H1 (cell line): ENCODE data around the gene COL5A1. TPM values are rescaled to one million over a fixed set of nuclear protein-coding genes. Genes with fewer than 3 reads are reported as not detected.

Experiments used
- CTCF ChIA-PET: fragments of 300-600 bp; sonication (Branson Sonifier 250); formaldehyde crosslinking; loops from one replicate; lab custom pipeline; 2021; ENCODE audit not compliant: partially characterized antibody; lab: Charles Lee
- POLR2A ChIA-PET: fragments of 300-600 bp; sonication (Branson Sonifier 250); formaldehyde crosslinking; loops from one replicate; lab custom pipeline; 2021; ENCODE audit warnings: inconsistent platforms; ENCODE audit not compliant: partially characterized antibody; lab: Charles Lee
- DNase-seq, 2 experiments: peaks; one replicate each; pipeline versions ENCODE4 v3.0.0 to v3.0.0-alpha.2; 2010 to 2022; ENCODE audit warnings: low spot score in 2 of 2, low read depth in 1 of 2, mixed read lengths in 1 of 2
- FAIRE-seq: peaks from 2 replicates; lab custom pipeline; 2011; peaks lifted over from hg19 to GRCh38; lab: Jason Lieb, UNC
- H2AFZ ChIP-seq: 2 replicates; pipeline ENCODE4 v1.8.1; 2012; ENCODE audit warnings: low read length, inconsistent platforms
- H2AK5ac ChIP-seq: 2 replicates; pipeline ENCODE4 v1.6.1; 2013; ENCODE audit warnings: low read depth, low read length
- H2BK120ac ChIP-seq: replicated peaks from 2 replicates; pipeline ENCODE3; 2013; ENCODE audit warnings: low read depth, low read length, inconsistent platforms
- H2BK12ac ChIP-seq: 2 replicates; pipeline ENCODE4 v1.6.1; 2013; ENCODE audit warnings: low read depth, low read length
- H2BK15ac ChIP-seq: 2 replicates; pipeline ENCODE4 v1.6.1; 2013; ENCODE audit warnings: low read length
- H2BK20ac ChIP-seq: 2 replicates; pipeline ENCODE4 v1.6.1; 2013; ENCODE audit warnings: low read length
- H2BK5ac ChIP-seq: 2 replicates; pipeline ENCODE4 v1.6.1; 2013; ENCODE audit warnings: low read depth, low read length
- H3K14ac ChIP-seq: 2 replicates; pipeline ENCODE4 v1.6.1; 2013; ENCODE audit warnings: inconsistent platforms; ENCODE audit not compliant: insufficient read length
- H3K18ac ChIP-seq: 2 replicates; pipeline ENCODE4 v1.6.1; 2013; ENCODE audit warnings: low read length; ENCODE audit errors: extremely low read depth
- H3K23ac ChIP-seq: 2 replicates; pipeline ENCODE4 v1.6.1; 2013; ENCODE audit warnings: inconsistent platforms; ENCODE audit not compliant: insufficient read length
- H3K23me2 ChIP-seq: 2 replicates; pipeline ENCODE4 v1.6.1; 2013; ENCODE audit warnings: low read depth, low read length
- H3K27ac ChIP-seq: 2 replicates; pipeline ENCODE4 v1.6.1; 2011; ENCODE audit warnings: low read depth, low read length, inconsistent platforms
- H3K27me3 ChIP-seq, 4 experiments: replicated peaks in 1 of 4; 1 replicate in 1 of 4; 2 replicates in 3 of 4; pipeline versions ENCODE4 v1.6.1 to v1.8.1; 2011 to 2013; ENCODE audit warnings: low read length in 3 of 4, mild to moderate bottlenecking in 3 of 4, inconsistent platforms in 2 of 4, mixed read lengths in 2 of 4, moderate library complexity in 1 of 4; ENCODE audit not compliant: control insufficient read depth in 3 of 4, insufficient read depth in 3 of 4; ENCODE audit errors: extremely low read depth in 1 of 4
- H3K36me3 ChIP-seq, 4 experiments: 2 replicates each; pipeline versions ENCODE4 v1.6.1 to v1.8.1; 2011 to 2013; ENCODE audit warnings: mild to moderate bottlenecking in 4 of 4, low read length in 3 of 4, moderate library complexity in 2 of 4, control low read depth in 1 of 4, inconsistent platforms in 1 of 4; ENCODE audit not compliant: insufficient read depth in 4 of 4, control insufficient read depth in 2 of 4
- H3K4ac ChIP-seq: replicated peaks from 2 replicates; pipeline ENCODE3; 2013; ENCODE audit warnings: low read length, low read depth, mixed read lengths, inconsistent platforms; ENCODE audit not compliant: insufficient read length
- H3K4me1 ChIP-seq, 4 experiments: replicated peaks in 1 of 4; 1 replicate in 1 of 4; 2 replicates in 3 of 4; pipeline versions ENCODE4 v1.6.1 to v1.8.1; 2011 to 2013; ENCODE audit warnings: low read length in 3 of 4, inconsistent platforms in 2 of 4, mixed read lengths in 1 of 4; ENCODE audit not compliant: insufficient read depth in 4 of 4, control insufficient read depth in 3 of 4
- H3K4me2 ChIP-seq, 2 experiments: 2 replicates each; pipeline versions ENCODE4 v1.6.1 to v1.8.1; 2011 to 2013; ENCODE audit warnings: low read depth in 2 of 2, low read length in 2 of 2, control low read depth in 1 of 2, inconsistent platforms in 1 of 2, mild to moderate bottlenecking in 1 of 2; ENCODE audit not compliant: insufficient read depth in 1 of 2
- H3K4me3 ChIP-seq, 4 experiments: fragments of 200-600, 300-600 bp in 1 of 4; sonication (generic), shearing (Covaris generic), sonication (Bioruptor Twin) in 1 of 4; 2 replicates each; pipeline versions ENCODE4 v1.5.1 to v1.8.1; 2011 to 2016; ENCODE audit warnings: low read length in 4 of 4, low read depth in 3 of 4, control low read depth in 2 of 4, inconsistent platforms in 2 of 4, mild to moderate bottlenecking in 2 of 4, mixed read lengths in 1 of 4, moderate library complexity in 1 of 4; ENCODE audit not compliant: insufficient read depth in 2 of 4; ENCODE audit errors: extremely low read depth in 1 of 4
- H3K56ac ChIP-seq: replicated peaks from 2 replicates; pipeline ENCODE3; 2013; ENCODE audit warnings: low read depth, mild to moderate bottlenecking, mixed read lengths, low read length, inconsistent platforms; ENCODE audit not compliant: insufficient read length
- H3K79me1 ChIP-seq: 2 replicates; pipeline ENCODE4 v1.6.1; 2013; ENCODE audit warnings: low read depth, low read length, control low read depth
- H3K79me2 ChIP-seq, 2 experiments: 2 replicates each; pipeline versions ENCODE4 v1.6.1 to v1.8.1; 2012 to 2013; ENCODE audit warnings: low read length in 2 of 2, mild to moderate bottlenecking in 2 of 2, inconsistent platforms in 1 of 2; ENCODE audit not compliant: insufficient read depth in 2 of 2, control insufficient read depth in 1 of 2
- H3K9ac ChIP-seq, 4 experiments: replicated peaks in 1 of 4; 1 replicate in 1 of 4; 2 replicates in 3 of 4; pipeline versions ENCODE4 v1.6.1 to v1.8.1; 2011 to 2013; ENCODE audit warnings: low read depth in 3 of 4, low read length in 3 of 4, control low read depth in 2 of 4, mild to moderate bottlenecking in 2 of 4, moderate library complexity in 2 of 4, inconsistent platforms in 1 of 4; ENCODE audit errors: extremely low read depth in 1 of 4
- H3K9me3 ChIP-seq, 2 experiments: 2 replicates each; pipeline versions ENCODE4 v1.6.1 to v1.8.1; 2012 to 2013; ENCODE audit warnings: mild to moderate bottlenecking in 2 of 2, moderate library complexity in 2 of 2, control low read depth in 1 of 2, inconsistent platforms in 1 of 2, low read depth in 1 of 2, low read length in 1 of 2, mixed read lengths in 1 of 2; ENCODE audit not compliant: insufficient read depth in 2 of 2
- H4K20me1 ChIP-seq, 2 experiments: replicated peaks in 1 of 2; 2 replicates each; pipeline versions ENCODE3 to v1.8.1; 2011 to 2013; ENCODE audit warnings: inconsistent platforms in 2 of 2, low read length in 2 of 2, mild to moderate bottlenecking in 1 of 2; ENCODE audit not compliant: insufficient read depth in 2 of 2, control insufficient read depth in 1 of 2
- H4K5ac ChIP-seq: 2 replicates; pipeline ENCODE4 v1.6.1; 2013; ENCODE audit warnings: low read length, low read depth, mixed read lengths, inconsistent platforms; ENCODE audit not compliant: insufficient read length
- H4K8ac ChIP-seq: 2 replicates; pipeline ENCODE4 v1.8.0; 2013; ENCODE audit warnings: mild to moderate bottlenecking, moderate library complexity, low read length, inconsistent platforms; ENCODE audit not compliant: insufficient read depth; ENCODE audit errors: extremely low read depth
- H4K91ac ChIP-seq: replicated peaks from 2 replicates; pipeline ENCODE3; 2013; ENCODE audit warnings: low read length, mixed read lengths, inconsistent platforms; ENCODE audit not compliant: insufficient read length
- BRCA1 ChIP-seq: IDR thresholded peaks from 2 replicates; pipeline ENCODE4 v1.6.1; 2012; ENCODE audit warnings: low read depth, low read length, improper control_type of control experiment
- EZH2 ChIP-seq: fragments of 200-600 bp; sonication (generic); IDR thresholded peaks from 2 replicates; pipeline ENCODE4 v1.7.1; 2012; ENCODE audit warnings: low read depth, mild to moderate bottlenecking, moderate library complexity, low read length, inconsistent platforms; ENCODE audit not compliant: severe bottlenecking
- HDAC2 ChIP-seq, 2 experiments: fragments of 300-600 bp in 1 of 2; sonication (generic) in 1 of 2; IDR thresholded peaks; 2 replicates each; pipeline ENCODE4 v1.6.1; 2011 to 2012; ENCODE audit warnings: low read depth in 2 of 2, low read length in 2 of 2, mild to moderate bottlenecking in 2 of 2, moderate library complexity in 2 of 2, borderline replicate concordance in 1 of 2, inconsistent platforms in 1 of 2
- MAFK ChIP-seq: IDR thresholded peaks from 2 replicates; pipeline ENCODE4 v1.6.1; 2012; ENCODE audit warnings: low read depth, mild to moderate bottlenecking, improper control_type of control experiment, low read length
- POLR2AphosphoS5 ChIP-seq: IDR thresholded peaks from 2 replicates; pipeline ENCODE4 v1.6.1; 2011; ENCODE audit warnings: low read depth, low read length
- RNF2 ChIP-seq: fragments of 200-900, 300-1000 bp; sonication (generic); IDR thresholded peaks from 2 replicates; pipeline ENCODE4 v1.7.1; 2016; ENCODE audit warnings: borderline replicate concordance, low read depth, mild to moderate bottlenecking, antibody characterized with exemption, low read length; ENCODE audit not compliant: poor library complexity, severe bottlenecking; ENCODE audit errors: missing control alignments
- RXRA ChIP-seq: IDR thresholded peaks from 2 replicates; pipeline ENCODE4 v1.6.1; 2011; ENCODE audit warnings: low read depth, mild to moderate bottlenecking, low read length, moderate library complexity; ENCODE audit not compliant: insufficient read depth
- SIRT6 ChIP-seq: IDR thresholded peaks from one replicate; pipeline ENCODE4 v1.7.1; 2012; ENCODE audit warnings: low read length, inconsistent platforms
- SIX5 ChIP-seq: IDR thresholded peaks from 2 replicates; pipeline ENCODE4 v1.6.1; 2011; ENCODE audit warnings: mild to moderate bottlenecking, low read depth, low read length
- SP1 ChIP-seq: IDR thresholded peaks from 2 replicates; pipeline ENCODE4 v1.6.1; 2011; ENCODE audit warnings: low read depth, low read length
- SRF ChIP-seq: IDR thresholded peaks from 2 replicates; pipeline ENCODE4 v1.6.1; 2011; ENCODE audit warnings: mild to moderate bottlenecking, low read depth, low read length, moderate library complexity
- TBP ChIP-seq: IDR thresholded peaks from 2 replicates; pipeline ENCODE4 v1.6.1; 2011; ENCODE audit warnings: low read depth, low read length, improper control_type of control experiment
- ZNF274 ChIP-seq: IDR thresholded peaks from 2 replicates; pipeline ENCODE4 v1.7.0; 2012; ENCODE audit warnings: low read length, borderline replicate concordance; ENCODE audit errors: extremely low read depth
- WGBS, 2 experiments: shearing (Covaris generic) in 1 of 2; methylation state at CpG; one replicate each; pipeline versions ENCODE4 v1.1.6 to v1.1.7; 2013 to 2015; ENCODE audit warnings: low lambda C conversion rate in 2 of 2, mixed read lengths in 2 of 2, inconsistent platforms in 1 of 2, low coverage in 1 of 2, missing lambda C conversion rate in 1 of 2; ENCODE audit not compliant: insufficient replicate concordance in 2 of 2, insufficient coverage in 1 of 2, insufficient read length in 1 of 2; ENCODE audit errors: extremely low coverage in 1 of 2, missing lambda C conversion rate in 1 of 2; 5-methylcytosine and 5-hydroxymethylcytosine counted together
- polyA plus RNA-seq, 7 experiments: library from polyadenylated mRNA; depleted of rRNA in 3 of 7; stranded (reverse) in 5 of 7; unstranded in 2 of 7; fragments of >200 nt in 5 of 7; fragments of 200-250 nt in 2 of 7; gene quantifications; 1 replicate in 5 of 7; 2 replicates in 1 of 7; 4 replicates in 1 of 7; pipeline versions ENCODE4 v1.2.1 to v1.2.3, GENCODE V29; 2011 to 2013; ENCODE audit warnings: missing spikeins in 2 of 7, mixed read lengths in 2 of 7
- total RNA-seq: library from RNA; stranded (reverse); fragmentation: NEBNext Ultra II Directional; extraction: Animal tissue kit (Norgen Biotek cat#: 25700); gene quantifications from 2 replicates; pipeline ENCODE4 v1.2.1, GENCODE V29; 2021

The COL5A1 gene
- total and polyA plus RNA-seq, 2 of the 8 experiments (the other 6 are each of a cell fraction or from before 2014, with no cell fraction given), result 3.8 to 12.0 TPM

DNA sequence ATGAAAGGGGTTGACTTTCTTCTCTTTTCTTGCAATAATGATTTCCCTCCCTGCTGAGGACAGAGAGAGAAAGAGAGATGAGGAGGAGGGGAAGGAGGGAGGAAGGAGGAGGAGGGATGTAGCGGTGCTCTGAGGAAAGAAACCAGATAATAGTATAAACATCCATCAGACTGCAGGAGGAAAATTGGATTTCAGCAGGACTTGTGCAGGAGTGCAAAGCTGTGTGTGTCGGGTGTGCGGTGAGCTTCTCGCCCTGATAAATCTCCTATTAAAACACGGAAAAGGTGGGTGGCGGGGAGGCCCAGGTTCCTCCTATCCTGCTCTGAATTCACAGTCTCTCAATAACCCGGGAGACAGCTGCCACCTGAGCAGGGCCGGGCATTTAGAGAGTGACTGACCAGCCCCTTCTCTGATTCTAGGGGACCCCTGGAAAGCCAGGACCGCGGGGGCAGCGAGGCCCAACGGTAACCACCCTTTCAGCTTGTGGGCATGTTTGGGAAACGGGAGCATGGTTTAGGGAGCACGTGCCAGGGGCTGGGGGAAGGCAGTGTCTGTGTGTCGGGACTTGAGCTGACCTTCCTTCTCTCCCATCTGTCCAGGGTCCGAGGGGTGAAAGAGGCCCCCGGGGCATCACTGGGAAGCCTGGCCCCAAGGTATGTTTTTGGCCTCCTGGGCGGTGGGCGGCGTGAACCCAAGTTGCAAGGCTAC lies 153.2 kb downstream of the COL5A1 start:
- 82% methylated on average over 19 of the region's 20 CpGs; no CpG with 5 or more reads in 1 of the 2 experiments for WGBS, 2 experiments
- Histone ChIP-seq H3K4me1 (no peaks in the 10 kb centered on the region; a peak in 1 of 7 replicates), H2AK5ac (no peak overlapping the region), H4K91ac (no peak overlapping the region), H4K20me1 (peaks cover 0 to 4% of the 10 kb centered on the region in 2 experiments), H2BK5ac (no peak overlapping the region), H3K4me2 (no peak overlapping the region), H3K79me1 (no peaks in the 10 kb centered on the region), H2AFZ (no peak overlapping the region), H3K18ac (no peak overlapping the region), H2BK12ac (no peak overlapping the region), H3K9me3 (no peaks in the 10 kb centered on the region), H2BK15ac (no peak overlapping the region), H3K56ac (no peak overlapping the region), H3K79me2 (no peaks in the 10 kb centered on the region), H3K23ac (no peak overlapping the region), H3K27ac (no peak overlapping the region), H3K4ac (no peak overlapping the region), H3K9ac (no peak overlapping the region), H4K8ac (no peak overlapping the region), H3K23me2 (peaks cover 3% of the 10 kb centered on the region; the same call in 1 of the 2 replicates), H2BK20ac (no peak overlapping the region), H4K5ac (no peak overlapping the region), H3K4me3 (no peak overlapping the region), H3K36me3 (no peaks in the 10 kb centered on the region), H3K27me3 (no peaks in the 10 kb centered on the region; a peak in 1 of 7 replicates), H2BK120ac (no peak overlapping the region), H3K14ac (no peak overlapping the region)
- ChIA-PET CTCF (interaction anchor here (1.0 to 2.4 kb wide), 2 partner anchors 16 to 188 kb away, joined by 3 to 10 read pairs; no protein-coding TSS in a partner anchor), POLR2A (interaction anchor here (1.5 kb wide), 1 partner anchor 17 kb away, joined by 3 read pairs; no protein-coding TSS in a partner anchor)
- no peak for FAIRE-seq
- no peak for DNase-seq
- TF ChIP-seq SP1 (no peak), SIX5 (no peak), MAFK (no peak), EZH2 (no peak), TBP (no peak), POLR2AphosphoS5 (no peak), HDAC2 (IDR thresholded peaks at IDR 0.05; ENCODE audit: borderline replicate concordance in 1 of 2, low read depth in 2 of 2, low read length in 2 of 2) (no peak), RNF2 (no peak), BRCA1 (no peak), SIRT6 (no peak), RXRA (no peak), ZNF274 (no peak), SRF (no peak)
